OCI-LY3 (cell line): ENCODE data around the gene PCDH15.

Experiments used
- EZH2phosphoT487 ChIP-seq: fragments of 200-600 bp; shearing (Covaris generic); IDR thresholded peaks from 2 replicates; pipeline ENCODE4 v1.6.1; 2018; ENCODE audit warnings: antibody characterized with exemption, mixed run types, low read depth
- TF ChIP-seq, protein P1 (sequence below): fragments of 200-600, 300-600 bp; sonication (generic); IDR thresholded peaks from 2 replicates; pipeline ENCODE4 v1.5.1; 2014; ENCODE audit warnings: antibody characterized with exemption, low read length, low read depth

DNA sequence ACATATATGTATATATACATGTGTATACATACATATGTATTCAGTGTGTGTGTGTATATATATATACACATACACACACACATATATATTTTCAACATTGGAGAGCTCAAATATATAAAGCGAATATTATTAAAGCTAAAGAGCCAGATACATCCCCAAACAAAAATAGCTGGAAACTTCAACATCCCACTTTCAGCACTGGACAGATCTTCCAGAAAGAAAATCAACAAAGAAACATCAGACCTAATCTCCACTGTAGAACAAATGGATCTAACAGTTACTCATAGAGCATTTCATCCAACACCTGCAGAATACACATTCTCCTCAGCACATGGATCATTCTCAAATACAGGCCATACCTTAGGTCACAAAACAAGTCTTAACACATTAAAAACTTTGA lies 799.0 kb downstream of the PCDH15 start:
- TF ChIP-seq, protein P1, sequence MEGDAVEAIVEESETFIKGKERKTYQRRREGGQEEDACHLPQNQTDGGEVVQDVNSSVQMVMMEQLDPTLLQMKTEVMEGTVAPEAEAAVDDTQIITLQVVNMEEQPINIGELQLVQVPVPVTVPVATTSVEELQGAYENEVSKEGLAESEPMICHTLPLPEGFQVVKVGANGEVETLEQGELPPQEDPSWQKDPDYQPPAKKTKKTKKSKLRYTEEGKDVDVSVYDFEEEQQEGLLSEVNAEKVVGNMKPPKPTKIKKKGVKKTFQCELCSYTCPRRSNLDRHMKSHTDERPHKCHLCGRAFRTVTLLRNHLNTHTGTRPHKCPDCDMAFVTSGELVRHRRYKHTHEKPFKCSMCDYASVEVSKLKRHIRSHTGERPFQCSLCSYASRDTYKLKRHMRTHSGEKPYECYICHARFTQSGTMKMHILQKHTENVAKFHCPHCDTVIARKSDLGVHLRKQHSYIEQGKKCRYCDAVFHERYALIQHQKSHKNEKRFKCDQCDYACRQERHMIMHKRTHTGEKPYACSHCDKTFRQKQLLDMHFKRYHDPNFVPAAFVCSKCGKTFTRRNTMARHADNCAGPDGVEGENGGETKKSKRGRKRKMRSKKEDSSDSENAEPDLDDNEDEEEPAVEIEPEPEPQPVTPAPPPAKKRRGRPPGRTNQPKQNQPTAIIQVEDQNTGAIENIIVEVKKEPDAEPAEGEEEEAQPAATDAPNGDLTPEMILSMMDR, result no peak
- no peak for TF ChIP-seq EZH2phosphoT487
